ENCODE results near the gene KRTAP17-1.

DNA sequence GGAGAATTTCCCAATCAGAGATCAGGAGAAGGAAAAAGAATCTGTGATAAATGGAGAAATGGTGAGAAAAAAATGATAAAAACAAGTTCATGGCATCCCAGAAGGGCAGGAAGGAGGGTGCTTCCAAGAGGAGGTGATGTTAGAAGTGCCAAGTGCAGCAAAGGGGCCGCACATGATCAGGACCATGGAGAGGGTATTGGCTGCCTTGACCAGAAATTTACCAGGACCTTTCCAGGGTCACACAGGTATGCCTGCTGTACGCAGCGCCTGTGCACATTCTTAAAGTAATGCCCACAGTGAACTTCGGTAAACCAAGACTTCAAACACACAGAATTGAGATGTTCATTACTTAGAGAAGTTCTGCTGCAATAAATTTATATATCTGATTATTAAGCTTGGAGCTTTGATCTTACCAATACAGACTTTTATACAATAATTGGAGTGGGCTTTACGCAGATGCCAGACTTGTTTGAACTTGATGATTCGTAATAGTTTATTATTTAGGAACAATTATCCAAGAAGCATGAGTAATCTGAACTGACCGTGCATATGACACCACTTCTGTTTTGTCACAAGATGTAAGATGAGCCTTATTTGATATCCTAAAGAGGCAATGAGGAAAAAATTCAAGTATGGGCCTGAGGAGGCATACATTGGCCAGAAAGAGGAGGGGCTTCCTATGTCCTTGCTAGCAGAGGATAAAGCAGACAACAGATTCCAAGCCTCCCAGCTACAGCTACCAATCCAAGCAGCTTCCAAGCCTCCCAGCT is 37.3 kb upstream of the KRTAP17-1 start:
- TF ChIP-seq CTCF (IDR thresholded peaks at IDR 0.05) (no peak), POLR2A (IDR thresholded peaks at IDR 0.05) (no peak)
